ENCODE data around the gene LGALS7B. TPM values are rescaled to one million over a fixed set of nuclear protein-coding genes. Genes with fewer than 3 reads are reported as not detected.
"Not testable (repeated sequence)": the region's sequence is repeated elsewhere in the genome, so short reads cannot be mapped to it uniquely, and the experiment has no call there.

LGALS7B gene
- total RNA-seq, 4 donors from 2014 or later, result 2.1 to 58.4 (median 9.8) TPM; not detected in 1

DNA sequence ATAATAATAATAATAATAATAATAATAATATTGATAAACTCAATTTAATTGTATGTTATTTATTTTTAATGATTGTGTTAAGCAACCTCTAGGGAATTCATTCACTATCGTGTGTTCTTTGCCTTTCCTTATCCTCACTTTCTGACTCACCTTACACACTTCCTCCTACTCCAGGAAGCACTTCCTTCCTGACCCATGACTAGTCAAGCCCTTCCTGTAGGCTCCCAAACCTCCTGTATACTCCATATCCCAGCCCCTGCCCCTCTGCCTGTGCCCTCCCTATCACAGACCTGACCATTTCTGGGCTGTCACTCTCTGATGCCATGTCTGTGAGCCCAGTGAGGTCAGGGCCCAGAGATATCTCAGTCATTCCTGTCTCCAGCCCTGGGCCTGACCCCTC is 16.2 kb downstream of the LGALS7B start:
- no peaks in the 10 kb centered on the region for H3K27me3 ChIP-seq
- no peaks in the 10 kb centered on the region for H3K9me3 ChIP-seq
- no peak for ATAC-seq
- WGBS, 2 donors (ENCODE audit: low coverage in 1 of 2), result 50 to 59% methylated on average over 1 of the region's 1 CpG
- TF ChIP-seq, protein P1, sequence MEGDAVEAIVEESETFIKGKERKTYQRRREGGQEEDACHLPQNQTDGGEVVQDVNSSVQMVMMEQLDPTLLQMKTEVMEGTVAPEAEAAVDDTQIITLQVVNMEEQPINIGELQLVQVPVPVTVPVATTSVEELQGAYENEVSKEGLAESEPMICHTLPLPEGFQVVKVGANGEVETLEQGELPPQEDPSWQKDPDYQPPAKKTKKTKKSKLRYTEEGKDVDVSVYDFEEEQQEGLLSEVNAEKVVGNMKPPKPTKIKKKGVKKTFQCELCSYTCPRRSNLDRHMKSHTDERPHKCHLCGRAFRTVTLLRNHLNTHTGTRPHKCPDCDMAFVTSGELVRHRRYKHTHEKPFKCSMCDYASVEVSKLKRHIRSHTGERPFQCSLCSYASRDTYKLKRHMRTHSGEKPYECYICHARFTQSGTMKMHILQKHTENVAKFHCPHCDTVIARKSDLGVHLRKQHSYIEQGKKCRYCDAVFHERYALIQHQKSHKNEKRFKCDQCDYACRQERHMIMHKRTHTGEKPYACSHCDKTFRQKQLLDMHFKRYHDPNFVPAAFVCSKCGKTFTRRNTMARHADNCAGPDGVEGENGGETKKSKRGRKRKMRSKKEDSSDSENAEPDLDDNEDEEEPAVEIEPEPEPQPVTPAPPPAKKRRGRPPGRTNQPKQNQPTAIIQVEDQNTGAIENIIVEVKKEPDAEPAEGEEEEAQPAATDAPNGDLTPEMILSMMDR (IDR thresholded peaks at IDR 0.05), result no peak
- TF ChIP-seq EP300 (IDR thresholded peaks at IDR 0.05) (no peak), POLR2AphosphoS5 (IDR thresholded peaks at IDR 0.05) (no peak), POLR2A (IDR thresholded peaks at IDR 0.05) (no peak)
- no peak overlapping the region for H3K27ac ChIP-seq
- H3K36me3 ChIP-seq, result peaks cover 0 to 5% of the 10 kb centered on the region in 2 donors
- H3K4me1 ChIP-seq, result no peaks in the 10 kb centered on the region
- no peak overlapping the region for H3K4me3 ChIP-seq

DNA sequence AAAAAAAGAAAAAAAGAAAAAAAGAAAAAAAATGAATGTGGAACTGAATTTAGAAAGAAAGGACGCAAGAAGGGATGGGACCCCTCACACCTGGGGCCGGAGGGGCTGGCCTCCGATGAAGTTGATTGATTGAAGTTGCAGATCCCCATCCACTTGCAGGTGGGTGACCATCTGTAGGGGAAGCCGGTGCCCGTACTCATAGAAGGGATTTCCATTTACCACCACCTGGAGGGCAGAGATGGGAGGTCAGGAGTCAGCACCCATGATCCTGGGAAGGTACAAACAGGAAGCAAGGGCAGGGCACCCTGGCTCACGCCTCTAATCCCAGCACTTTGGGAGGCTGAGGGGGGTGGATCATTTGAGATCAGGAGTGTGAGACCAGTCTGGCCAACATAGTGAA is 17.4 kb downstream of the LGALS7B start:
- 80% methylated on average over 1 of the region's 6 CpGs; no CpG with 5 or more reads in 1 of the 2 donors for WGBS, 2 donors (ENCODE audit: low coverage in 1 of 2)

DNA sequence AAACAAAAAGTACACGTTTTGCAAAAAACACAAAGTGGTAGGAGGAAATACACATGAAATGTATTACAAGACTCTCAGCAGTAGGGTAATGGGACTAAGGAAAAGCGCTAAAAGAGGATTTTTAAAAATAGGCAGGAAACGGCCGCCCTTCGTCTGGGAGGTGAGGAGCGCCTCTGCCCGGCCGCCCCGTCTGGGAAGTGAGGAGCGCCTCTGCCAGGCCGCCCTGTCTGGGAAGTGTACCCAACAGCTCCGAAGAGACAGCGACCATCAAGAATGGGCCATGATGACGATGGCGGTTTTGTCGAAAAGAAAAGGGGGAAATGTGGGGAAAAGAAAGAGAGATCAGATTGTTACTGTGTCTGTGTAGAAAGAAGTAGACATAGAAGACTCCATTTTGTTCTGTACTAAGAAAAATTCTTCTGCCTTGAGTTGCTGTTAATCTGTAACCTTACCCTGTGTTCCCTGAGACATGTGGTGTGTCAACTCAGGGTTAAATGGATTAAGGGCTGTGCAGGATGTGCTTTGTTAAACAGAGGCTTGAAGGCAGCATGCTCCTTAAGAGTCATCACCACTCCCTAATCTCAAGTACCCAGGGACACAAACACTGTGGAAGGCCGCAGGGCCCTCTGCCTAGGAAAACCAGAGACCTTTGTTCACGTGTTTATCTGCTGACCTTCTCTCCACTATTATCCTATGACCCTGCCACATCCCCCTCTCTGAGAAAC is 18.5 kb downstream of the LGALS7B start:
- H3K27me3 ChIP-seq, ATAC-seq, H3K9me3 ChIP-seq, H3K36me3 ChIP-seq, H3K4me3 ChIP-seq, H3K27ac ChIP-seq, H3K4me1 ChIP-seq: not testable (repeated sequence)
- 80 to 94% methylated on average over 8 to 12 of the region's 18 CpGs for WGBS, 2 donors (ENCODE audit: low coverage in 1 of 2)

More for the DNA sequence above, 17.4 kb downstream of the LGALS7B start:
- Histone ChIP-seq H3K4me3 (no peak overlapping the region), H3K27me3 (no peaks in the 10 kb centered on the region), H3K9me3 (no peaks in the 10 kb centered on the region), H3K4me1 (no peaks in the 10 kb centered on the region), H3K27ac (no peak overlapping the region), H3K36me3 (peaks cover 0 to 5% of the 10 kb centered on the region in 2 donors)
- no peak for TF ChIP-seq POLR2A (IDR thresholded peaks at IDR 0.05)
- TF ChIP-seq, protein P1 (IDR thresholded peaks at IDR 0.05), result no peak
- no peak for TF ChIP-seq EP300 (IDR thresholded peaks at IDR 0.05)
- TF ChIP-seq POLR2AphosphoS5 (IDR thresholded peaks at IDR 0.05), result no peak
- no peak for ATAC-seq

DNA sequence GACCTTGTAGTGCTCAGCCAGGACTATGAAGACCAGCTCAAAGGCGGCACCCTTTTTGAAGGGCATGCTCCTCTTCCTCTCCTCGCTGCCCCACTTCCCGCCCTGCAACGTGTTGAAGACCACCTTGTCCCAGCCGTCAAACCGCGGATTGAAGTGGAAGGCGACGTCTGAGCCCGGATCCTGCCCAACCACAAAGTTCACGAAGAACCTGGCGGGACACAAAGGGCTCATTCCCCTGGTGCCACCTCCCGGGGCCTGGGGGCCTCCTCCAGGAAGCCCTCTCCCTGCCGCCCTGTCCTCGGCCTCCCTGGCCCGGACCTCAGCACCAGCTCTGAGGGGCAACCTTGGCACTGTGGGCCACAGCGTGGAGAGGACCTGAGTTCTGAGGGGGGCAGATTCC is 19.7 kb downstream of the LGALS7B start:
- TF ChIP-seq POLR2AphosphoS5 (IDR thresholded peaks at IDR 0.05) (no peak), POLR2A (IDR thresholded peaks at IDR 0.05) (no peak), EP300 (IDR thresholded peaks at IDR 0.05) (no peak)
- TF ChIP-seq, protein P1 (IDR thresholded peaks at IDR 0.05), result no peak
- H3K9me3 ChIP-seq, result no peaks in the 10 kb centered on the region
- H3K27ac ChIP-seq, result no peak overlapping the region
- H3K4me3 ChIP-seq, result no peak overlapping the region
- ATAC-seq, result no peak
- 90 to 96% methylated on average over 5 to 9 of the region's 17 CpGs for WGBS, 2 donors (ENCODE audit: low coverage in 1 of 2)
- H3K27me3 ChIP-seq, result no peaks in the 10 kb centered on the region
- peaks cover 0 to 7% of the 10 kb centered on the region in 2 donors for H3K36me3 ChIP-seq
- H3K4me1 ChIP-seq, result no peaks in the 10 kb centered on the region

DNA sequence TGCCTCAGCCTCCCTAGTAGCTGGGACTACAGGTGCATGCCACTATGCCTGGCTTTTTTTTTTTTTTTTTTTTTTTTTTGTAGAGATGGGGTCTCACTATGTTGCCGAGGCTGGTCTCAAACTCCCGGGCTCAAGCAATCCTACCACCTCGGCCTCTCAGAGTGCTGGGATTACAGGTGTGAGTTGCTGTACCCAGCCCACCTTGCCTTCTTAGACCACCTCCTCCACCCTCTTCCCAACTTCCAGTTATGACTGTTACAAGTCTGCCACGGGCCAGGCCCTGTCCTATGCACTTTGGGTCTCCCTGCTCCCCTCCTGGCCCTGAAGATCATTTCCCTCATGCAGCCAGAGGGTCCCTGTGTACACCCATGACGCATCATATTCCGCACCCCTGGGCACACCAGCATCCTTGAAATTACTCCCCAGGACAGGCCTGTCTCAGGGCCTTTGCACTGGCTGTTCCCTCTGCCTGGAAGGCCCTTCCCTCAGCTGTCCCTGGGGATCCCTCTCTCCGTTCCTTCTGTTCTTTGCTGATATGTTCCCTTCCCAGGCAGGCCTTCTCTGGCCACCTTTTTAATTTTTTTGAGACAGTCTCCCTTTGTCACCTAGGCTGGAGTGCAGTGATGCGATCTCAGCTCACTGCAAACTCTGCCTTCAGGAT is 20.7 kb downstream of the LGALS7B start:
- Histone ChIP-seq H3K27ac (no peak overlapping the region), H3K4me1 (no peaks in the 10 kb centered on the region), H3K27me3 (no peaks in the 10 kb centered on the region), H3K9me3 (no peaks in the 10 kb centered on the region), H3K36me3 (peaks cover 0 to 8% of the 10 kb centered on the region in 2 donors), H3K4me3 (no peak overlapping the region)
- ATAC-seq, result no peak
- WGBS, 2 donors (ENCODE audit: low coverage in 1 of 2), result 94 to 100% methylated on average over 3 to 8 of the region's 8 CpGs
- TF ChIP-seq EP300 (IDR thresholded peaks at IDR 0.05) (no peak), POLR2AphosphoS5 (IDR thresholded peaks at IDR 0.05) (no peak), POLR2A (IDR thresholded peaks at IDR 0.05) (no peak)
- TF ChIP-seq, protein P1 (IDR thresholded peaks at IDR 0.05), result no peak
